SU-DHL-6 (cell line): Measurements from ENCODE around the gene RAPGEF5.

Source experiments
- H2AFZ ChIP-seq: fragments of 200-600 bp; sonication (generic); 2 replicates; pipeline ENCODE4 v1.6.1; 2014; ENCODE audit warnings: low read depth, mild to moderate bottlenecking, moderate library complexity, mixed read lengths, antibody characterized with exemption, low read length; ENCODE audit not compliant: severe bottlenecking
- H3F3A ChIP-seq: fragments of 200-600 bp; shearing (Covaris generic); 2 replicates; pipeline ENCODE4 v1.6.0; 2016; ENCODE audit warnings: antibody characterized with exemption, mild to moderate bottlenecking; ENCODE audit not compliant: insufficient read depth
- H3K27ac ChIP-seq: fragments of 200-600 bp; sonication (generic); 2 replicates; pipeline ENCODE4 v1.5.1; 2016; ENCODE audit warnings: low read depth, mild to moderate bottlenecking, low read length, moderate library complexity, mixed read lengths
- H3K27me3 ChIP-seq: fragments of 200-600 bp; sonication (generic), shearing (Covaris generic); 2 replicates; pipeline ENCODE4 v1.6.0; 2014; ENCODE audit warnings: mild to moderate bottlenecking, low read length
- H3K36me3 ChIP-seq: fragments of 200-600 bp; sonication (generic); 2 replicates; pipeline ENCODE4 v1.6.1; 2014; ENCODE audit warnings: mild to moderate bottlenecking, low read length, mixed read lengths
- H3K4me2 ChIP-seq: fragments of 300-600, 200-600 bp; shearing (Covaris generic), sonication (generic); 2 replicates; pipeline ENCODE4 v1.6.0; 2014; ENCODE audit warnings: low read length, low read depth, mild to moderate bottlenecking; ENCODE audit not compliant: poor library complexity, severe bottlenecking
- H3K4me3 ChIP-seq: fragments of 200-600 bp; sonication (generic); 2 replicates; pipeline ENCODE4 v1.5.1; 2014; ENCODE audit warnings: antibody characterized with exemption, low read length, mild to moderate bottlenecking, mixed read lengths; ENCODE audit not compliant: insufficient read depth, poor library complexity, severe bottlenecking
- H3K79me2 ChIP-seq: fragments of 200-600 bp; sonication (generic); 2 replicates; pipeline ENCODE4 v1.6.1; 2014; ENCODE audit warnings: mild to moderate bottlenecking, low read length, moderate library complexity; ENCODE audit not compliant: insufficient read depth
- H3K9ac ChIP-seq: fragments of 200-600 bp; sonication (generic); 2 replicates; pipeline ENCODE4 v1.7.0; 2014; ENCODE audit warnings: mild to moderate bottlenecking, low read length
- H3K9me2 ChIP-seq: fragments of 200-600 bp; sonication (generic); replicated peaks from 2 replicates; pipeline ENCODE4 v1.6.1; 2014; ENCODE audit warnings: low read length; ENCODE audit not compliant: insufficient read depth
- H3K9me3 ChIP-seq: fragments of 200-600 bp; sonication (generic); 2 replicates; pipeline ENCODE4 v1.6.1; 2014; ENCODE audit warnings: low read length, mixed read lengths; ENCODE audit not compliant: insufficient read depth
- H4K20me1 ChIP-seq: fragments of 200-600 bp; sonication (generic); 2 replicates; pipeline ENCODE4 v1.6.1; 2014; ENCODE audit warnings: low read depth, mild to moderate bottlenecking, antibody characterized with exemption, low read length, moderate library complexity, mixed read lengths
- CTCF ChIP-seq: fragments of 200-600 bp; sonication (generic); IDR thresholded peaks from one replicate; pipeline ENCODE4 v1.5.1; 2017; ENCODE audit warnings: antibody characterized with exemption, mild to moderate bottlenecking, low read length, moderate library complexity; ENCODE audit not compliant: insufficient read depth, poor library complexity, severe bottlenecking
- EZH2phosphoT487 ChIP-seq: fragments of 200-600 bp; sonication (generic), shearing (Covaris generic); conservative IDR thresholded peaks from 2 replicates; pipeline ENCODE4 v1.6.1; 2018; ENCODE audit warnings: mild to moderate bottlenecking, antibody characterized with exemption, low read length, moderate library complexity, mixed read lengths

Gene RAPGEF5

GRCh38 chr7:22109761-22110160, 247.2 kb downstream of the RAPGEF5 start:
- Histone ChIP-seq H4K20me1 (no peaks in the 10 kb centered on the region), H3K79me2 (no peaks in the 10 kb centered on the region), H3K27ac (no peak overlapping the region), H3K9ac (no peak overlapping the region), H3K4me2 (no peak overlapping the region), H3K9me3 (no peaks in the 10 kb centered on the region), H3K36me3 (no peaks in the 10 kb centered on the region), H2AFZ (no peak overlapping the region), H3K9me2 (no peaks in the 10 kb centered on the region), H3K4me3 (no peak overlapping the region), H3F3A (no peaks in the 10 kb centered on the region), H3K27me3 (no peaks in the 10 kb centered on the region)
- TF ChIP-seq CTCF (peak; percentile 15), EZH2phosphoT487 (no peak)

- no peak overlapping the region for H3K4me2 ChIP-seq
Measured at GRCh38 chr7:22108151-22108845, 248.7 kb downstream of the RAPGEF5 start.

GRCh38 chr7:22105550-22105949, 251.4 kb downstream of the RAPGEF5 start:
- Histone ChIP-seq H3K36me3 (no peaks in the 10 kb centered on the region), H4K20me1 (no peaks in the 10 kb centered on the region), H3K4me3 (no peak overlapping the region), H3K27me3 (no peaks in the 10 kb centered on the region), H3K9me2 (no peaks in the 10 kb centered on the region), H3K9ac (no peak overlapping the region), H2AFZ (no peak overlapping the region), H3K79me2 (no peaks in the 10 kb centered on the region), H3F3A (no peaks in the 10 kb centered on the region), H3K4me2 (no peak overlapping the region), H3K27ac (no peak overlapping the region), H3K9me3 (no peaks in the 10 kb centered on the region)
- no peak for TF ChIP-seq EZH2phosphoT487
- TF ChIP-seq CTCF, result no peak

More at GRCh38 chr7:22108151-22108845, 248.7 kb downstream of the RAPGEF5 start:
- no peaks in the 10 kb centered on the region for H3K9me3 ChIP-seq
- H3K27ac ChIP-seq, result no peak overlapping the region
- no peaks in the 10 kb centered on the region for H3K36me3 ChIP-seq
- H4K20me1 ChIP-seq, result no peaks in the 10 kb centered on the region
- H3K79me2 ChIP-seq, result no peaks in the 10 kb centered on the region
- H3K9ac ChIP-seq, result no peak overlapping the region
- H3F3A ChIP-seq, result no peaks in the 10 kb centered on the region
- TF ChIP-seq EZH2phosphoT487 (no peak), CTCF (no peak)
- H3K27me3 ChIP-seq, result no peaks in the 10 kb centered on the region
- H3K4me3 ChIP-seq, result no peak overlapping the region
- no peaks in the 10 kb centered on the region for H3K9me2 ChIP-seq
- H2AFZ ChIP-seq, result no peak overlapping the region
